Spleen (tissue), 7 donors: ENCODE results near the gene S100A1.
A peak's percentile ranks its signal among the peaks of the same experiment; 100 is the strongest.

ENCODE experiments used
- POLR2A ChIP-seq, 3 donors: fragments of 450-650 bp; IDR thresholded peaks; one replicate each; pipeline ENCODE4 v1.5.1; 2017; ENCODE audit warnings: antibody characterized with exemption in 3 of 3, mild to moderate bottlenecking in 1 of 3
- POLR2AphosphoS5 ChIP-seq, 3 donors: sonication (generic); formaldehyde crosslinking; IDR thresholded peaks; one replicate each; pipeline ENCODE4 v1.5.1; 2017; ENCODE audit warnings: antibody characterized with exemption in 3 of 3
- TF ChIP-seq, protein P1 (sequence below), 11 experiments: fragments of 200-600 bp in 7 of 11; fragments of 450-650 bp in 4 of 11; sonication (generic) in 4 of 11; IDR thresholded peaks in 8 of 11; conservative IDR thresholded peaks in 3 of 11; 1 replicate in 7 of 11; 2 replicates in 4 of 11; pipeline versions ENCODE4 v1.4.0 to v1.8.0; 2016 to 2021; ENCODE audit warnings: antibody characterized with exemption in 11 of 11, inconsistent platforms in 4 of 11, mild to moderate bottlenecking in 1 of 11
- donor health status: DM: no; HTN: no; CAD: no; lungs with moderate emphysema.
- donor health status: DM: no; HTN: no; CAD: no.
- donor health status: DM: no; HTN: no; CAD: no.

DNA sequence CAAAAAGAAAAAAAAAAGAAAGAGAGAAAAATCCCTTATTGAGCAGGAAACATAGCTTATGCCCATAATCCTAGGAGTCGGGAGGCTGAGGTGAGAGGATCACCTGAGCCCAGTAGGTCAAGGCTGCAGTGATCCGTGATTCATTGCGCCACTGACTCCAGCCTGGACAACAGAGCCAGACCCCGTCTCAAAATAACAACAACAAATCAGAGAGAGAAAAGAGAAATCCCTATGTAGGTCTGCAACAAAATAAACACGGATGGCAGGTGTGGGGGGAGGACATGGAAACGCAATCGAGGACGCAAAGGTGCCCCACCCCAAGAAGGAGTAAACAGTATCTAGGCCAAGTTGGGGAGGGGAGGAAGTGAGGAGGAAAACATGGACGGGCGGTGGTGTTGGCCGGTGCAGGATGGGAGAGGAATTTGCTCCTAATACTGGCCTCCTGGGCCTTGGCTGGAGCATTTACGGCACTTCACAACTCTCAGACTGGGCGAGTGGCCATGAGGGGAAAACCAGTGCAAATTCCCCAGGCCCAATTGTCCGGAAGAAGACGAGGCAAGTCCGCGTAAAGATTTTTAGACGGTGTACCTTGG is 5.0 kb downstream of the S100A1 start:
- TF ChIP-seq, protein P1, sequence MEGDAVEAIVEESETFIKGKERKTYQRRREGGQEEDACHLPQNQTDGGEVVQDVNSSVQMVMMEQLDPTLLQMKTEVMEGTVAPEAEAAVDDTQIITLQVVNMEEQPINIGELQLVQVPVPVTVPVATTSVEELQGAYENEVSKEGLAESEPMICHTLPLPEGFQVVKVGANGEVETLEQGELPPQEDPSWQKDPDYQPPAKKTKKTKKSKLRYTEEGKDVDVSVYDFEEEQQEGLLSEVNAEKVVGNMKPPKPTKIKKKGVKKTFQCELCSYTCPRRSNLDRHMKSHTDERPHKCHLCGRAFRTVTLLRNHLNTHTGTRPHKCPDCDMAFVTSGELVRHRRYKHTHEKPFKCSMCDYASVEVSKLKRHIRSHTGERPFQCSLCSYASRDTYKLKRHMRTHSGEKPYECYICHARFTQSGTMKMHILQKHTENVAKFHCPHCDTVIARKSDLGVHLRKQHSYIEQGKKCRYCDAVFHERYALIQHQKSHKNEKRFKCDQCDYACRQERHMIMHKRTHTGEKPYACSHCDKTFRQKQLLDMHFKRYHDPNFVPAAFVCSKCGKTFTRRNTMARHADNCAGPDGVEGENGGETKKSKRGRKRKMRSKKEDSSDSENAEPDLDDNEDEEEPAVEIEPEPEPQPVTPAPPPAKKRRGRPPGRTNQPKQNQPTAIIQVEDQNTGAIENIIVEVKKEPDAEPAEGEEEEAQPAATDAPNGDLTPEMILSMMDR (IDR thresholded peaks at IDR 0.05 in 8 of 11, conservative IDR thresholded peaks at IDR 0.05 in 3 of 11): no peak
- TF ChIP-seq POLR2AphosphoS5 (IDR thresholded peaks at IDR 0.05) (no peak), POLR2A (IDR thresholded peaks at IDR 0.05) (peak in 1 of 3 donors; percentile 72)
